Endothelial cell of umbilical vein (primary cell): ENCODE results near the gene DDX3X. TPM values are rescaled to one million over a fixed set of nuclear protein-coding genes. Genes with fewer than 3 reads are reported as not detected.

Experiments
- BruUV-seq: library from RNA; stranded (reverse); fragments of 400-500 nt; replicated peaks from 2 replicates; lab custom pipeline; 2021; lab: Mats Ljungman, UMichigan
- CTCF ChIA-PET: fragments of 300-600, 350-600 bp; sonication (Branson Sonifier 250); formaldehyde crosslinking; loops from one replicate; lab custom pipeline; 2021; ENCODE audit warnings: antibody characterized with exemption, inconsistent platforms; lab: Charles Lee
- POLR2A ChIA-PET: fragments of 300-600, 350-600 bp; sonication (Branson Sonifier 250); formaldehyde crosslinking; loops from one replicate; lab custom pipeline; 2021; ENCODE audit warnings: antibody characterized with exemption, inconsistent platforms; lab: Charles Lee
- DNase-seq: peaks from one replicate; pipeline ENCODE4 v3.0.0-alpha.2; 2011; ENCODE audit warnings: low read depth, low spot score
- FAIRE-seq: peaks from 2 replicates; lab custom pipeline; 2011; peaks lifted over from hg19 to GRCh38; lab: Jason Lieb, UNC
- H2AFZ ChIP-seq: 2 replicates; pipeline ENCODE4 v1.6.0; 2012; ENCODE audit warnings: low read depth, low read length, control low read depth, inconsistent platforms
- H3K27ac ChIP-seq: 2 replicates; pipeline ENCODE4 v1.5.1; 2011; ENCODE audit warnings: low read depth, mild to moderate bottlenecking, control low read depth, low read length, moderate library complexity; ENCODE audit not compliant: insufficient read depth
- H3K27me3 ChIP-seq, 2 experiments: 2 replicates each; pipeline versions ENCODE4 v1.6.0 to v1.6.1; 2011; ENCODE audit warnings: low read length in 2 of 2, mixed read lengths in 1 of 2; ENCODE audit not compliant: control insufficient read depth in 2 of 2, insufficient read depth in 2 of 2
- H3K36me3 ChIP-seq, 2 experiments: 2 replicates in 1 of 2; 3 replicates in 1 of 2; pipeline ENCODE4 v1.5.1; 2011; ENCODE audit warnings: low read length in 2 of 2, mild to moderate bottlenecking in 1 of 2, moderate library complexity in 1 of 2; ENCODE audit not compliant: control insufficient read depth in 2 of 2, insufficient read depth in 2 of 2; ENCODE audit errors: extremely low read depth in 1 of 2
- H3K4me1 ChIP-seq: 3 replicates; pipeline ENCODE4 v1.5.1; 2011; ENCODE audit warnings: mild to moderate bottlenecking, low read length; ENCODE audit not compliant: control insufficient read depth, insufficient read depth; ENCODE audit errors: extremely low read depth
- H3K4me2 ChIP-seq: 2 replicates; pipeline ENCODE4 v1.6.1; 2011; ENCODE audit warnings: low read length, control low read depth, mixed read lengths; ENCODE audit not compliant: insufficient read depth
- H3K4me3 ChIP-seq, 3 experiments: fragments of 200-600 bp in 1 of 3; sonication (generic), shearing (Covaris generic) in 1 of 3; replicated peaks in 1 of 3; 2 replicates each; pipeline ENCODE4 v1.5.1; 2011 to 2016; ENCODE audit warnings: control low read depth in 3 of 3, low read length in 3 of 3, mild to moderate bottlenecking in 2 of 3, inconsistent platforms in 1 of 3, low read depth in 1 of 3, moderate library complexity in 1 of 3; ENCODE audit not compliant: insufficient read depth in 1 of 3
- H3K79me2 ChIP-seq: 2 replicates; pipeline ENCODE4 v1.6.0; 2012; ENCODE audit warnings: low read length, inconsistent platforms; ENCODE audit not compliant: control insufficient read depth, insufficient read depth
- H3K9ac ChIP-seq: replicated peaks from 2 replicates; pipeline ENCODE3; 2011; ENCODE audit warnings: low read length, control low read depth; ENCODE audit not compliant: insufficient read depth; ENCODE audit errors: extremely low read depth
- H3K9me1 ChIP-seq: replicated peaks from 3 replicates; pipeline ENCODE4 v1.6.0; 2011; ENCODE audit warnings: mild to moderate bottlenecking, low read length; ENCODE audit not compliant: control insufficient read depth, insufficient read depth; ENCODE audit errors: extremely low read depth
- H3K9me3 ChIP-seq: replicated peaks from 2 replicates; pipeline ENCODE4 v1.5.1; 2012; ENCODE audit warnings: low read length, inconsistent platforms; ENCODE audit not compliant: control insufficient read depth, insufficient read depth
- H4K20me1 ChIP-seq: replicated peaks from 2 replicates; pipeline ENCODE3; 2011; ENCODE audit warnings: mild to moderate bottlenecking, low read length; ENCODE audit not compliant: control insufficient read depth, insufficient read depth; ENCODE audit errors: extremely low read depth
- CTCF ChIP-seq, 2 donors: IDR thresholded peaks; 1 replicate in 1 of 2; 2 replicates in 1 of 2; pipeline ENCODE4 v1.5.1; 2011; ENCODE audit warnings: low read length in 2 of 2, mild to moderate bottlenecking in 2 of 2, moderate library complexity in 2 of 2, control low read depth in 1 of 2, inconsistent platforms in 1 of 2, low read depth in 1 of 2; ENCODE audit not compliant: insufficient read depth in 1 of 2; ENCODE audit errors: extremely low read depth in 1 of 2
- EZH2 ChIP-seq: IDR thresholded peaks from 2 replicates; pipeline ENCODE4 v1.6.1; 2012; ENCODE audit warnings: borderline replicate concordance, low read depth, mild to moderate bottlenecking, moderate library complexity, low read length, inconsistent platforms; ENCODE audit not compliant: severe bottlenecking
- FOS ChIP-seq: IDR thresholded peaks from 2 replicates; pipeline ENCODE4 v1.6.1; 2011; ENCODE audit warnings: mild to moderate bottlenecking, low read length, moderate library complexity, borderline replicate concordance; ENCODE audit not compliant: insufficient read depth
- GATA2 ChIP-seq: IDR thresholded peaks from 2 replicates; pipeline ENCODE4 v1.7.0; 2011; ENCODE audit warnings: low read depth, mild to moderate bottlenecking, moderate library complexity, mixed read lengths, low read length; ENCODE audit not compliant: insufficient read length, insufficient read depth
- JUN ChIP-seq: IDR thresholded peaks from 2 replicates; pipeline ENCODE4 v1.6.1; 2011; ENCODE audit warnings: borderline replicate concordance, low read depth; ENCODE audit not compliant: insufficient read length, insufficient read depth
- MYC ChIP-seq: IDR thresholded peaks from one replicate; pipeline ENCODE4 v1.6.1; 2011; ENCODE audit warnings: mild to moderate bottlenecking, low read depth, low read length
- POLR2A ChIP-seq: IDR thresholded peaks from 2 replicates; pipeline ENCODE4 v1.6.1; 2012; ENCODE audit warnings: low read depth, mild to moderate bottlenecking, control low read depth, low read length
- POLR2AphosphoS5 ChIP-seq: IDR thresholded peaks from 2 replicates; pipeline ENCODE4 v1.6.1; 2012; ENCODE audit warnings: low read depth, mild to moderate bottlenecking, control low read depth, low read length, moderate library complexity; ENCODE audit not compliant: insufficient read depth
- dilution Hi-C: fragments of 300-500 bp; cut with MboI; formaldehyde crosslinking; loops from one replicate; pipeline ENCODE4 v1.15.0; 2019; ENCODE audit warnings: low sequenced_read_pairs; ENCODE audit not compliant: extremely low pct_ligation_motif_present
- intact Hi-C: fragments of 100-400 bp; cut with micrococcal nuclease; formaldehyde crosslinking; loops from one replicate; pipeline ENCODE4 v1.10.0; 2022
- polyA plus RNA-seq, 4 experiments: library from polyadenylated mRNA; depleted of rRNA in 3 of 4; stranded (reverse) in 3 of 4; unstranded in 1 of 4; fragments of >200 nt; gene quantifications; 2 replicates each; pipeline versions ENCODE4 v1.2.1 to v1.2.3, GENCODE V29; 2011 to 2012; ENCODE audit warnings: missing spikeins in 1 of 4
- total RNA-seq: library from RNA; stranded (reverse); gene quantifications from 2 replicates; pipeline ENCODE4 v1.2.3, GENCODE V29; 2021
- TF ChIP-seq, protein P1 (sequence below): IDR thresholded peaks from 2 replicates; pipeline ENCODE4 v1.6.1; 2011; ENCODE audit not compliant: insufficient read depth, insufficient read length

DDX3X gene
- total and polyA plus RNA-seq, 2 donors (not counting 3 experiments of a cell fraction or from before 2014, with no cell fraction given) = 48.5 to 300 TPM

GRCh38 chrX:41397219-41397618 is 63.3 kb downstream of the DDX3X start:
- dilution Hi-C loops = no loop called here

More at GRCh38 chrX:41397219-41397618, 63.3 kb downstream of the DDX3X start:
- no peaks in the 10 kb centered on the region for H3K4me1 ChIP-seq
- H4K20me1 ChIP-seq = no peaks in the 10 kb centered on the region
- TF ChIP-seq, protein P1, sequence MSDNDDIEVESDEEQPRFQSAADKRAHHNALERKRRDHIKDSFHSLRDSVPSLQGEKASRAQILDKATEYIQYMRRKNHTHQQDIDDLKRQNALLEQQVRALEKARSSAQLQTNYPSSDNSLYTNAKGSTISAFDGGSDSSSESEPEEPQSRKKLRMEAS = no peak
- TF ChIP-seq POLR2A (no peak), FOS (no peak), EZH2 (no peak), GATA2 (no peak), JUN (no peak), CTCF (IDR thresholded peaks at IDR 0.05; ENCODE audit: extremely low read depth in 1 of 2, insufficient read depth in 1 of 2, low read depth in 1 of 2, low read length in 2 of 2) (no peak), MYC (no peak), POLR2AphosphoS5 (no peak)
- DNase-seq = no peak
- no peaks in the 10 kb centered on the region for H3K9me1 ChIP-seq
- no peaks in the 10 kb centered on the region for H3K9me3 ChIP-seq
- FAIRE-seq = no peak
- no peaks in the 10 kb centered on the region for H3K27me3 ChIP-seq
- H3K36me3 ChIP-seq = no peaks in the 10 kb centered on the region
- H3K4me3 ChIP-seq = no peak overlapping the region
- no TSS peak for BruUV-seq
- ChIA-PET POLR2A (no interaction called here), CTCF (no interaction called here)
- H3K9ac ChIP-seq = no peak overlapping the region
- intact Hi-C loops = no loop called here
- H3K4me2 ChIP-seq = no peak overlapping the region
- H3K27ac ChIP-seq = no peak overlapping the region
- no peak overlapping the region for H2AFZ ChIP-seq
- H3K79me2 ChIP-seq = no peaks in the 10 kb centered on the region
